HepG2 (cell line): Measurements from ENCODE around the gene UBE2S. TPM values are rescaled to one million over a fixed set of nuclear protein-coding genes. Genes with fewer than 3 reads are reported as not detected.

Experiments
- NFYC ChIP-seq: IDR thresholded peaks from 2 replicates; pipeline ENCODE4 v1.6.1; 2016; ENCODE audit warnings: missing genetic modification reagents, missing compliant biosample characterization
- RERE ChIP-seq: IDR thresholded peaks from 2 replicates; pipeline ENCODE4 v1.6.1; 2016; ENCODE audit warnings: low read depth, missing genetic modification reagents, missing compliant biosample characterization
- RORA ChIP-seq: sonication (generic); formaldehyde crosslinking; IDR thresholded peaks from 2 replicates; pipeline ENCODE4 v1.5.0; 2020; ENCODE audit warnings: mild to moderate bottlenecking, missing genetic modification reagents, moderate library complexity
- SMARCC2 ChIP-seq: fragments of 450-650 bp; IDR thresholded peaks from 2 replicates; pipeline ENCODE4 v1.6.1; 2017; ENCODE audit warnings: antibody characterized with exemption, mild to moderate bottlenecking
- TP53 ChIP-seq: sonication (generic); formaldehyde crosslinking; conservative IDR thresholded peaks from 2 replicates; pipeline ENCODE4 v1.4.0; 2020; ENCODE audit warnings: missing genetic modification reagents
- ZNF33B ChIP-seq: sonication (generic); formaldehyde crosslinking; IDR thresholded peaks from 2 replicates; pipeline ENCODE4 v1.5.1; 2020; ENCODE audit warnings: mild to moderate bottlenecking, missing genetic modification reagents
- ZSCAN29 ChIP-seq: sonication (generic); formaldehyde crosslinking; conservative IDR thresholded peaks from 2 replicates; pipeline ENCODE4 v1.4.0; 2020; ENCODE audit warnings: mild to moderate bottlenecking, missing genetic modification reagents
- polyA plus RNA-seq, 8 experiments: library from polyadenylated mRNA; depleted of rRNA in 3 of 8; stranded (reverse) in 7 of 8; unstranded in 1 of 8; fragments of >200 nt; fragmentation: Illumina TruSeq in 4 of 8; extraction: Trizol in 4 of 8; gene quantifications; 2 replicates each; pipeline versions ENCODE4 v1.2.1 to v1.2.3, GENCODE V29; 2011 to 2016; ENCODE audit warnings: low read depth in 4 of 8, missing spikeins in 1 of 8, mixed read lengths in 1 of 8; ENCODE audit not compliant: insufficient read depth in 1 of 8
- total RNA-seq, 5 experiments: library from RNA; depleted of rRNA; stranded (reverse); fragments of >200 nt; fragmentation: Illumina TruSeq; extraction: Trizol; gene quantifications; 2 replicates each; pipeline ENCODE4 v1.2.3, GENCODE V29; 2016; ENCODE audit warnings: low read depth in 1 of 5

The UBE2S gene
- total and polyA plus RNA-seq, 2 of the 13 experiments (the other 11 are each of a cell fraction or from before 2014, with no cell fraction given) = 32.2 to 39.3 TPM

GRCh38 chr19:55384920-55385723, 22.5 kb downstream of the UBE2S start (continued):
- no peak for TF ChIP-seq RERE
- no peak for TF ChIP-seq RORA
- TF ChIP-seq SMARCC2 = no peak
- TF ChIP-seq ZSCAN29 (CRISPR knock-in tag) = peak; percentile 99
- TF ChIP-seq ZNF33B (CRISPR knock-in tag) = no peak
- TF ChIP-seq NFYC = peak; percentile 39
- no peak for TF ChIP-seq TP53 (CRISPR knock-in tag)
